ENCODE data around the gene TBKBP1.

TBKBP1 gene

GRCh38 chr17:47693731-47694580, at the start of gene TBKBP1:
TBKBP1 (plus strand) TSS chr17:47694161; CDS start chr17:47696113, 1,952 bp downstream.
- Histone ChIP-seq H3K36me3 (ENCODE audit: insufficient read depth, low read length) (no peaks in the 10 kb centered on the region), H3K9ac (ENCODE audit: low read depth, low read length) (peak within 1 kb of the TSS; percentile 73), H3K9me3 (ENCODE audit: control insufficient read depth, insufficient read depth, low read length) (no peaks in the 10 kb centered on the region), H3K4me1 (ENCODE audit: insufficient read depth, low read length) (peaks cover 21% of the 10 kb centered on the region)

DNA sequence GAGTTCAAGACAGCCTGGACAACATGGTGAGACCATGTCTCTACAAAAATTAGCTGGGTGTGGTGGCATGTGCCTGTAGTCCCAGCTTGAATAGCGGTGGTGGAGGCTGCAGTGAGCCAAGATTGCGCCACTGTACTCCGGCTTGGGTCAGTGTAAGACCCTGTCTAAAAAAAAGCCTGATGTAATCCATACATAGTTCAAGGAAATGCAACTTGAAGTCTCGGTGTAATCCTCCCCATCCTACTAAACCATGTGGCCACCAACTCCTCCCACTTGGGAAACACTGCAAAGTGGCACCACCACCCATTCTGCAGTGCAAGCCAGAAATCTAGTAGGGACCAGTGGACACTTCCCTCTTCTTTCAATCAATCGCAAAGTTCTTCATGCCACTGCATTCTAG, 49.6 kb upstream of the TBKBP1 start:
- Histone ChIP-seq H3K9ac (ENCODE audit: low read depth, low read length) (no peak overlapping the region), H3K36me3 (ENCODE audit: insufficient read depth, low read length) (no peaks in the 10 kb centered on the region), H3K9me3 (ENCODE audit: control insufficient read depth, insufficient read depth, low read length) (no peaks in the 10 kb centered on the region), H3K4me1 (ENCODE audit: insufficient read depth, low read length) (no peaks in the 10 kb centered on the region)

DNA sequence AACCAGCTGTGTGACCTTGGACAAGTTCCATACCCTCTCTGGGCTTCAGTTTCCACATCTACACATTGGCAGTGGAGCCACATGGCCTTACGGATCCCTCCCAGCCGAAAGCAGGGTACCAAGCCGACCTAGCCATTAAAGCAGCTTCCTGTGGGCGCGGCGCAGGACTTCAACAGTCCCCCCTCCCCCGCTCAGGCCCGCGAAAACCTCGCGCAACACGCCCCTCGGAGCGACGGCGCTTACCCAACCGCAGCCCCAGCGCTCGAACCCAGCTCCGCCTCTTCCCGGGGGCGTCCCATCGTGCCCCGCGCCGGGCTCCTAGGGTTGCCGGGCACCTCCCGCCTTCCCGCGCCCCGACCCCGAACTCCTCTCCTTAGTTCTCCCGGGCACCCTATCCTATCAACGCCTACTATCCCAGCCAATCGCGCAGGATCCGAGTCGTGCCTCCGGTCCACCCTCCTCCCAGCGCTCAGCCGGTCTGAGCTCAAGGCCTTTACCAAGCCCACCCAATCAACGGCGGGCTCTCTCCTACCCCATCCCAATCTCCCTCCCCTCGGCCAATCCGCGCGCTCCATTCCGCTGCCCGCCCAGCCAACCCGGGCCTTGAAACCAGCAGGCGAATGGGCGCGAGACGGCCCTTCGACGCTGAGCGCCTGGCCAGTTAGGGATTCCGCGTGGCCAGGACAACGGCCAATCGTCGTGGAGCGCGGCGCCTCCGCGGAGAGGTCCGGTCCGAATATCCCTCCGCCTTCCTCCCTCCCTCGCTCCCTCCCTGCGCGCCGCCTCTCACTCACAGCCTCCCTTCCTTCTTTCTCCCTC, 44.6 kb upstream of the TBKBP1 start, which contains the start of gene KPNB1:
Gene KPNB1, plus strand, starts transcription at position 767 of the 819 bp plus-strand sequence. CDS start 326 bp downstream, outside the sequence.
- H3K36me3 ChIP-seq (ENCODE audit: insufficient read depth, low read length) = peaks cover 28% of the 10 kb centered on the region
- peak within 1 kb of the TSS; percentile 80 for H3K9ac ChIP-seq (ENCODE audit: low read depth, low read length)
- H3K4me1 ChIP-seq (ENCODE audit: insufficient read depth, low read length) = peaks cover 10% of the 10 kb centered on the region
- H3K9me3 ChIP-seq (ENCODE audit: control insufficient read depth, insufficient read depth, low read length) = no peaks in the 10 kb centered on the region

DNA sequence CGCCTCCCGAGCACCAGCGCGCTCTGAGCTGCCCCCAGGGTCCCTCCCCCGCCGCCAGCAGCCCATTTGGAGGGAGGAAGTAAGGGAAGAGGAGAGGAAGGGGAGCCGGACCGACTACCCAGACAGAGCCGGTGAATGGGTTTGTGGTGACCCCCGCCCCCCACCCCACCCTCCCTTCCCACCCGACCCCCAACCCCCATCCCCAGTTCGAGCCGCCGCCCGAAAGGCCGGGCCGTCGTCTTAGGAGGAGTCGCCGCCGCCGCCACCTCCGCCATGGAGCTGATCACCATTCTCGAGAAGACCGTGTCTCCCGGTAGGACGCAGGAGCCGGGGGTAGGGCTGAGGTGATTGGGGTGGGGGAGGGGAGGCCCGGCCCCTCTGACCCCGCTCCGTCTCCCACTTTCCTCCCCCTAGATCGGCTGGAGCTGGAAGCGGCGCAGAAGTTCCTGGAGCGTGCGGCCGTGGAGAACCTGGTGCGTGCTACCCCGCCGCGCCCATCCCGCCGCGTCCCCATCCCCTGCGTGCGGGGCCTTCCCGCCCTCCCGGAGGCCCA, 43.9 kb upstream of the TBKBP1 start:
- Histone ChIP-seq H3K36me3 (ENCODE audit: insufficient read depth, low read length) (peaks cover 35% of the 10 kb centered on the region), H3K4me1 (ENCODE audit: insufficient read depth, low read length) (peaks cover 10% of the 10 kb centered on the region)

DNA sequence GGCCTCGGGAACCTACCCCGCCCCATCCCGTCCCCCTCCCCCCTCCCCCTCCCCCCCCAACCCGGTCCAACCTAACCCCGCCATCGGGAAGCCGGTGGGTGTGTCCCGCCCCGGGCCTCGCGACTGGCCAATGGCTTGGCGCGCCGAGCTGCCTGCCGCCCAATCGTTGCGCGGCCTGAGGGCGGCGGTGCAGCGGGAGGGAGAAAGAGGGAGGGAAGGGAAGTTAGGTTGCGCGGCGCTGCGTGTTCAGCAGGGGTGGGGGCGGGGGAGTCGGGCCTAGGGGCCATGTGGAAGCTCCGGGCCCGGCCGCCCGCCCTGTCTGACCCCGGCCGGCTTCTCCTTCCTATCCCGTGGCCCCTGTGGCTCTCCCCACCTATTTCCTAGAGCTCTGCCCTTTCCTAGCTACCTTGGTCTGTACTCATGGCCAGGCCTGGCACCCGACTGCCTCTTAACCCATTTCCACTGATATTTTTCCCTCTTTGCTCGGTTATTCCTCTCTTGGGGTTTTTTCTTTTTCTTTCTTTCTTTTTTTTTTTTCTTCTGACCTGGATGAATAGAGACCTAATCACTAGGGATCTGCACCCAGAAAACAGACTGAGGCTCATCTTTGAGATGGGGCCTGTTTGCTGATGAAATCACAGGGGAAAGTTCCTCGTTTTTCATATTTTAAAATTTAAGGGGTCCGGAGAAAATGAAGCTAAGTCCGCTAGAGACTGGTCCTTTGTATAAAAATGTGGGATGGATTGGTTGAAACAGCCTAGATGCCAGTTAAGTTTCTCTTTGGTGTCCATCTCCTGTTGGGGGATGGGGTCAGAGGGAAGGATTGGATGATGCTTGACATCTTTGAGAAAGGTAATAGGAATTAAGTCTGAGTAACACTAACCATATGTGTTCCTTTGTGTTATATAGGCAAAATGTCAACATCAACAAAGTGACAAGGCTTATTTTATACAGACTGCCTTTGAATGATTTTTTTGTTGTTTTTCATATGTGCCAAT, 43.1 kb upstream of the TBKBP1 start:
- H3K9ac ChIP-seq (ENCODE audit: low read depth, low read length) = peak overlapping the region; percentile 80
- peaks cover 10% of the 10 kb centered on the region for H3K4me1 ChIP-seq (ENCODE audit: insufficient read depth, low read length)
- no peaks in the 10 kb centered on the region for H3K9me3 ChIP-seq (ENCODE audit: control insufficient read depth, insufficient read depth, low read length)
- peaks cover 43% of the 10 kb centered on the region for H3K36me3 ChIP-seq (ENCODE audit: insufficient read depth, low read length)

More for the DNA sequence above, 43.9 kb upstream of the TBKBP1 start:
- no peaks in the 10 kb centered on the region for H3K9me3 ChIP-seq (ENCODE audit: control insufficient read depth, insufficient read depth, low read length)
- peak overlapping the region; percentile 65 for H3K9ac ChIP-seq (ENCODE audit: low read depth, low read length)

GRCh38 chr17:47651704-47652103, 42.3 kb upstream of the TBKBP1 start:
- Histone ChIP-seq H3K4me1 (ENCODE audit: insufficient read depth, low read length) (peaks cover 10% of the 10 kb centered on the region), H3K9ac (ENCODE audit: low read depth, low read length) (no peak overlapping the region; the same call in 1 of the 2 replicates), H3K9me3 (ENCODE audit: control insufficient read depth, insufficient read depth, low read length) (no peaks in the 10 kb centered on the region), H3K36me3 (ENCODE audit: insufficient read depth, low read length) (peaks cover 52% of the 10 kb centered on the region)

GRCh38 chr17:47652570-47652969, 41.4 kb upstream of the TBKBP1 start:
- Histone ChIP-seq H3K9ac (ENCODE audit: low read depth, low read length) (no peak overlapping the region), H3K36me3 (ENCODE audit: insufficient read depth, low read length) (peaks cover 60% of the 10 kb centered on the region), H3K9me3 (ENCODE audit: control insufficient read depth, insufficient read depth, low read length) (no peaks in the 10 kb centered on the region), H3K4me1 (ENCODE audit: insufficient read depth, low read length) (peaks cover 10% of the 10 kb centered on the region)

DNA sequence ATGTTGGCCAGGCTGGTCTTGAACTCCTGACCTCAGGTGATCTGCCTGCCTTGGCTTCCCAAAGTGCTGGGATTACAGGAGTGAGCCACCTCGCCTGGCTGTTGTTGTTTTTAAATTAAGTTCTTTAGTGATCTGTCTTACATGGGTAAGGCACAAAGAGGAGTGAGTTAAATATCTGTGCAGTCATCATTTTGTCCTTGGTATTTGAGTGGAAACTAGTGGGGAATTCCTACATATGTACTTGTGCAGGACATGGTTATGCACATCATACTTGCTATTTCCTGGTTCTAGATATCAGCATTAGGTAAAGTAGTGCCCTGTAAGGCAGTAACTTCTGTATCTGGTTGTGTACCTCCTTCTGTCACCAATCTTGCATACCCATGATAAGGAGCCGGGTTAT, 40.5 kb upstream of the TBKBP1 start:
- H3K4me1 ChIP-seq (ENCODE audit: insufficient read depth, low read length) = peaks cover 10% of the 10 kb centered on the region
- peaks cover 69% of the 10 kb centered on the region for H3K36me3 ChIP-seq (ENCODE audit: insufficient read depth, low read length)
- no peak overlapping the region for H3K9ac ChIP-seq (ENCODE audit: low read depth, low read length)
- no peaks in the 10 kb centered on the region for H3K9me3 ChIP-seq (ENCODE audit: control insufficient read depth, insufficient read depth, low read length)

DNA sequence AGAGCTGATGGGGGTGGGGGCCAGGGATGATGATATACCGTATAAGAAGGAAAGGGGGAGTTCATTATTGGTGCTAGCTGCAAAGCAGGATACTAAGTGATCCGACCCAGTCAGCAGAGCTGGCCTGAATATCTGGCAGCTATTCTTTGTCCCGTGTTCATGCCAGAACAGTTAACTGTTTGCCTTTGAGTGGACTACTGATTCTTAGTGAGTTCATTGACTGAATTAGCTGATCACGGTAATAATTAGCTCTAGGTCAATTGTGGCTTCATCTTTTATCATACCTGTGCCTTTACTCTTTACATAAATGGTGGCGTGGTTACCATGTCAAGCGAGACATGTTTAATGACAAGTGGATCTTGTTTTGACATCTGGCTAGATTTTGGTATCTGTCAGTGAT, 39.0 kb upstream of the TBKBP1 start:
- Histone ChIP-seq H3K9me3 (ENCODE audit: control insufficient read depth, insufficient read depth, low read length) (no peaks in the 10 kb centered on the region), H3K36me3 (ENCODE audit: insufficient read depth, low read length) (peaks cover 76% of the 10 kb centered on the region), H3K9ac (ENCODE audit: low read depth, low read length) (no peak overlapping the region), H3K4me1 (ENCODE audit: insufficient read depth, low read length) (peaks cover 10% of the 10 kb centered on the region)

DNA sequence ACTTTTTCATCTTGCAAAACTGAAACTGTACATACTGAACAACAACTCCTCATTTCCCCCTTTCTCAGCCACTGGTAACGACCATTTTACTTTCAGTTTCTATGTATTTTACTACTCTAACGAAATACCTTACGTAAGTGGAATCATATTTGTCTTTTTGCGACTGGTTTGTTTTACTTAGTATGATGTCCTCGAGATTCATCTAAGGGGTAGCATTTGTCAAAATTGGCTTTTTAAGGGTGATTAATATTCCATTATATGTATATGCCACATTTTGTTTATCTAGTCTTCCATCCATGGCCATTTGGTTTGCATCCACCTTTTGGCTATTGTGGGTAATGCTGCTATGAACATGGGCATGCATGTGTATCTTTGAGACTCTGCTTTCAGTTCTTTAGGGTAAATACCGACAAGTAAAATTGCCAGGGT, 33.9 kb upstream of the TBKBP1 start:
- peaks cover 73% of the 10 kb centered on the region for H3K36me3 ChIP-seq (ENCODE audit: insufficient read depth, low read length)
- no peaks in the 10 kb centered on the region for H3K9me3 ChIP-seq (ENCODE audit: control insufficient read depth, insufficient read depth, low read length)
- peaks cover 7% of the 10 kb centered on the region; the same call in 1 of the 2 replicates for H3K4me1 ChIP-seq (ENCODE audit: insufficient read depth, low read length)
- no peak overlapping the region for H3K9ac ChIP-seq (ENCODE audit: low read depth, low read length)

DNA sequence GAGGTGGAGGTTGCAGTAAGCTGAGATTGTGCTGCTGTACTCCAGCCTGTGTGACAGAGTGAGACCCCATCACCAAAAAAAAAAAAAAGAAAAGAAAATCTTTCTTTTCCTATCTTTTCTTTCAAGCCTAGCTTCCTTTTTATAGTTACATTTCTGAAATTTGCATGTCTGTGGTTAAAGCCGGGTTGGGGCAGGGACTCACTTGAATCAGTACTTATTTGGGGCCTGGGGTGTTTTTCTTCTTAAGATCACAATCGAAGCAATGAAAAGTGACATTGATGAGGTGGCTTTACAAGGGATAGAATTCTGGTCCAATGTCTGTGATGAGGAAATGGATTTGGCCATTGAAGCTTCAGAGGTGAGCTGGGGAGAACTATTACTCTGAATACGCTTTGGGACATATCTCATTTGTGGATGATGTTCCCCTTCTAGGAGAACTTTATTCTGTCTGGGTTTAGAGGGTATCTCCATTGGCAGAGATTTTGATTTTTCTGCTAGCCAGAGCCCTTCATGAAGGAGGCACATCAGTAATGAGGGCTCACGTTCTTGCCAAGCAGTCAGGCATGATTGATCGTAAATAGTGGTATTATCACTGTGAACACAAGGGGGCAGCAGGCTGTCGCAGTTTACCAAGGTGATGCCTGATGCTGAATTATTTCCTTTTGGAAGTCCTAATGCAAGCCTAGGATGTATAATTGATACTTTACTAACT, 29.9 kb upstream of the TBKBP1 start:
- peaks cover 63% of the 10 kb centered on the region for H3K36me3 ChIP-seq (ENCODE audit: insufficient read depth, low read length)
- H3K4me1 ChIP-seq (ENCODE audit: insufficient read depth, low read length) = peaks cover 10% of the 10 kb centered on the region; the same call in 1 of the 2 replicates
- H3K9me3 ChIP-seq (ENCODE audit: control insufficient read depth, insufficient read depth, low read length) = no peaks in the 10 kb centered on the region
- no peak overlapping the region for H3K9ac ChIP-seq (ENCODE audit: low read depth, low read length)

DNA sequence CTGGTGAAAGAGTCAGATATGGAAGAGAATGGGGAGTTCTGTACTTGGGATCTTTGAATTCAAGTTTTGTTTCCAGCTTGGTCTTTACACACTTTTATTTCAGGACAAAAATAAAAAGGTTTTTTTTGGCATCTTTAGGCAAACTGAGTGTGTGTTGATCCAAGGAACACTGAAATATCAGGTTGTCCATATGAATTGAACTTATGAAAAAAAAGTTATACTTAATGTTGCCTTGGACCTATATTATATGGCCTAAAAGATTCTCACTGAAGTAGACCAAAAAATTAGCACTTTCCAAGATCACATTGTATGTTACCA, 29.4 kb upstream of the TBKBP1 start:
- Histone ChIP-seq H3K4me1 (ENCODE audit: insufficient read depth, low read length) (peaks cover 10% of the 10 kb centered on the region; the same call in 1 of the 2 replicates), H3K9me3 (ENCODE audit: control insufficient read depth, insufficient read depth, low read length) (no peaks in the 10 kb centered on the region), H3K36me3 (ENCODE audit: insufficient read depth, low read length) (peaks cover 68% of the 10 kb centered on the region), H3K9ac (ENCODE audit: low read depth, low read length) (no peak overlapping the region)

GRCh38 chr17:47665655-47666054, 28.3 kb upstream of the TBKBP1 start:
- no peaks in the 10 kb centered on the region for H3K9me3 ChIP-seq (ENCODE audit: control insufficient read depth, insufficient read depth, low read length)
- peaks cover 71% of the 10 kb centered on the region for H3K36me3 ChIP-seq (ENCODE audit: insufficient read depth, low read length)
- peaks cover 10% of the 10 kb centered on the region; the same call in 1 of the 2 replicates for H3K4me1 ChIP-seq (ENCODE audit: insufficient read depth, low read length)
- no peak overlapping the region for H3K9ac ChIP-seq (ENCODE audit: low read depth, low read length)

Measured in ES-I3 (cell line).